ENCODE measurements around the gene OR1S2. TPM values are rescaled to one million over a fixed set of nuclear protein-coding genes. Genes with fewer than 3 reads are reported as not detected.

OR1S2 gene
- polyA plus RNA-seq (2013, experiment 1 of 2): not detected
- not detected for polyA plus RNA-seq (2013, experiment 2 of 2)

GRCh38 chr11:58204042-58204441, at the start of gene OR1S2:
Gene OR1S2 (minus strand): TSS chr11:58204142. CDS start chr11:58204142, 0 bp downstream.
- H3K27ac ChIP-seq (ENCODE audit: low read length, poor library complexity, severe bottlenecking): no peak within 1 kb of the TSS
- no peak for DNase-seq
- no peaks in the 10 kb centered on the region for H3K4me1 ChIP-seq (ENCODE audit: control insufficient read depth, insufficient read depth, low read depth, low read length)
- no peaks in the 10 kb centered on the region for H3K79me1 ChIP-seq (replicated peaks; ENCODE audit: low read length, poor library complexity, severe bottlenecking)
- H4K8ac ChIP-seq (ENCODE audit: low read length): no peak within 1 kb of the TSS
- no peak within 1 kb of the TSS for H2BK120ac ChIP-seq (ENCODE audit: low read depth, low read length)
- H3K18ac ChIP-seq (ENCODE audit: low read depth in 1 of 2, low read length in 2 of 2): no peak within 1 kb of the TSS
- H3K27me3 ChIP-seq (ENCODE audit: control insufficient read depth in 1 of 2, insufficient read depth in 1 of 2, low read length in 2 of 2): no peaks in the 10 kb centered on the region
- no peak within 1 kb of the TSS for H3K4me2 ChIP-seq (ENCODE audit: low read length, poor library complexity, severe bottlenecking)
- no peak within 1 kb of the TSS for H2BK15ac ChIP-seq (ENCODE audit: low read depth, poor library complexity, severe bottlenecking)
- H3K14ac ChIP-seq (ENCODE audit: low read length in 2 of 2): no peak within 1 kb of the TSS
- H3K4ac ChIP-seq (ENCODE audit: low read depth in 1 of 2, low read length in 2 of 2): no peak within 1 kb of the TSS
- H3K9me3 ChIP-seq (ENCODE audit: control insufficient read depth, low read length): peaks cover 15% of the 10 kb centered on the region
- H2BK12ac ChIP-seq (ENCODE audit: low read length in 2 of 2): no peak within 1 kb of the TSS
- no peak within 1 kb of the TSS for H2AFZ ChIP-seq (ENCODE audit: low read depth, low read length)
- H4K91ac ChIP-seq (ENCODE audit: low read length): no peak within 1 kb of the TSS
- H3K4me3 ChIP-seq (ENCODE audit: insufficient read depth in 1 of 2, low read depth in 1 of 2, low read length in 2 of 2): no peak within 1 kb of the TSS
- no peaks in the 10 kb centered on the region for H3K36me3 ChIP-seq (ENCODE audit: control insufficient read depth in 1 of 2, insufficient read depth in 2 of 2, low read depth in 1 of 2, low read length in 2 of 2)
- no peak within 1 kb of the TSS for H3K9ac ChIP-seq (ENCODE audit: low read length)
- H2AK5ac ChIP-seq (ENCODE audit: low read length, severe bottlenecking): no peak within 1 kb of the TSS
- no peak within 1 kb of the TSS for H2BK5ac ChIP-seq (ENCODE audit: low read depth, low read length, poor library complexity, severe bottlenecking)
- H3K23ac ChIP-seq (ENCODE audit: low read length in 2 of 2): no peak within 1 kb of the TSS

DNA sequence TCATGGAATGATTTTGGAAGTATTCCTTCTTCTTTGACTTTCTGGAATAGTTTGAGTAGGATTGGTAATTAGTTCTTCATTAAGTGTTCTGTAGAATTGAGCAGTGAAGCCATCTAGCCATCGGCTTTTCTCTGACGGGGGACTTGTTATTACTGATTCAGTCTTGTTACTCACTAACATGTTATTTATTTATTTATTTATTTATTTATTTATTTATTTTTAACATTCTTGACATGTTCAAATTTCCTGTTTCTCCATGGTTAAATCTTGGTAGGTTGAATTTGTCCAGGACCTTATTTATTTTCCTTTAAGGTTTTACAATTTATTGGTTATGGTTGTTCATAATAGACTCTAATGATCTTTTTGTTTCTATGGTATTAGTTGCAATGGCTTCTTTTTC, 40.0 kb upstream of the OR1S2 start:
- no peak for DNase-seq
- H3K9me3 ChIP-seq (ENCODE audit: control insufficient read depth, low read length): peaks cover 37% of the 10 kb centered on the region
- WGBS: no CpG with 5 or more reads among the region's 2 CpGs
- no peak overlapping the region for H2AK5ac ChIP-seq (ENCODE audit: low read length, severe bottlenecking)
- H3K4me3 ChIP-seq (ENCODE audit: insufficient read depth in 1 of 2, low read depth in 1 of 2, low read length in 2 of 2): no peak overlapping the region
- H3K9ac ChIP-seq (ENCODE audit: low read length): no peak overlapping the region
- no peak overlapping the region for H2BK15ac ChIP-seq (ENCODE audit: low read depth, poor library complexity, severe bottlenecking)
- H3K4me1 ChIP-seq (ENCODE audit: control insufficient read depth, insufficient read depth, low read depth, low read length): no peaks in the 10 kb centered on the region
- no peak overlapping the region for H2BK5ac ChIP-seq (ENCODE audit: low read depth, low read length, poor library complexity, severe bottlenecking)
- H3K18ac ChIP-seq (ENCODE audit: low read depth in 1 of 2, low read length in 2 of 2): no peak overlapping the region
- no peak overlapping the region for H3K14ac ChIP-seq (ENCODE audit: low read length in 2 of 2)
- H3K79me1 ChIP-seq (replicated peaks; ENCODE audit: low read length, poor library complexity, severe bottlenecking): no peaks in the 10 kb centered on the region
- H3K27ac ChIP-seq (ENCODE audit: low read length, poor library complexity, severe bottlenecking): no peak overlapping the region
- H2BK12ac ChIP-seq (ENCODE audit: low read length in 2 of 2): no peak overlapping the region
- no peak overlapping the region for H4K91ac ChIP-seq (ENCODE audit: low read length)
- no peak overlapping the region for H2BK120ac ChIP-seq (ENCODE audit: low read depth, low read length)
- no peaks in the 10 kb centered on the region for H3K36me3 ChIP-seq (ENCODE audit: control insufficient read depth in 1 of 2, insufficient read depth in 2 of 2, low read depth in 1 of 2, low read length in 2 of 2)
- no peak overlapping the region for H3K4me2 ChIP-seq (ENCODE audit: low read length, poor library complexity, severe bottlenecking)
- H4K8ac ChIP-seq (ENCODE audit: low read length): no peak overlapping the region
- H3K27me3 ChIP-seq (ENCODE audit: control insufficient read depth in 1 of 2, insufficient read depth in 1 of 2, low read length in 2 of 2): no peaks in the 10 kb centered on the region
- H2AFZ ChIP-seq (ENCODE audit: low read depth, low read length): no peak overlapping the region
- H3K4ac ChIP-seq (ENCODE audit: low read depth in 1 of 2, low read length in 2 of 2): no peak overlapping the region
- H3K23ac ChIP-seq (ENCODE audit: low read length in 2 of 2): no peak overlapping the region

GRCh38 chr11:58227956-58228615, 24.1 kb upstream of the OR1S2 start:
- peak overlapping the region in 1 of 2 experiments; percentile 14 for H3K4me3 ChIP-seq (ENCODE audit: insufficient read depth in 1 of 2, low read depth in 1 of 2, low read length in 2 of 2)
- no peak overlapping the region for H2AK5ac ChIP-seq (ENCODE audit: low read length, severe bottlenecking)
- H3K4me1 ChIP-seq (ENCODE audit: control insufficient read depth, insufficient read depth, low read depth, low read length): no peaks in the 10 kb centered on the region
- H3K27me3 ChIP-seq (ENCODE audit: control insufficient read depth in 1 of 2, insufficient read depth in 1 of 2, low read length in 2 of 2): no peaks in the 10 kb centered on the region
- no peak overlapping the region for H4K91ac ChIP-seq (ENCODE audit: low read length)
- 88% methylated on average over 32 of the region's 32 CpGs for WGBS
- DNase-seq: no peak
- H2BK12ac ChIP-seq (ENCODE audit: low read length in 2 of 2): no peak overlapping the region
- no peaks in the 10 kb centered on the region for H3K9me3 ChIP-seq (ENCODE audit: control insufficient read depth, low read length)
- no peak overlapping the region for H4K8ac ChIP-seq (ENCODE audit: low read length)
- H2BK15ac ChIP-seq (ENCODE audit: low read depth, poor library complexity, severe bottlenecking): no peak overlapping the region
- no peak overlapping the region for H2BK5ac ChIP-seq (ENCODE audit: low read depth, low read length, poor library complexity, severe bottlenecking)
- no peak overlapping the region for H3K27ac ChIP-seq (ENCODE audit: low read length, poor library complexity, severe bottlenecking)
- H3K79me1 ChIP-seq (replicated peaks; ENCODE audit: low read length, poor library complexity, severe bottlenecking): no peaks in the 10 kb centered on the region
- H2BK120ac ChIP-seq (ENCODE audit: low read depth, low read length): no peak overlapping the region
- no peak overlapping the region for H3K9ac ChIP-seq (ENCODE audit: low read length)
- no peak overlapping the region for H3K18ac ChIP-seq (ENCODE audit: low read depth in 1 of 2, low read length in 2 of 2)
- H3K4ac ChIP-seq (ENCODE audit: low read depth in 1 of 2, low read length in 2 of 2): no peak overlapping the region
- no peak overlapping the region for H2AFZ ChIP-seq (ENCODE audit: low read depth, low read length)
- H3K4me2 ChIP-seq (ENCODE audit: low read length, poor library complexity, severe bottlenecking): no peak overlapping the region
- H3K36me3 ChIP-seq (ENCODE audit: control insufficient read depth in 1 of 2, insufficient read depth in 2 of 2, low read depth in 1 of 2, low read length in 2 of 2): no peaks in the 10 kb centered on the region
- no peak overlapping the region for H3K14ac ChIP-seq (ENCODE audit: low read length in 2 of 2)
- no peak overlapping the region for H3K23ac ChIP-seq (ENCODE audit: low read length in 2 of 2)

DNA sequence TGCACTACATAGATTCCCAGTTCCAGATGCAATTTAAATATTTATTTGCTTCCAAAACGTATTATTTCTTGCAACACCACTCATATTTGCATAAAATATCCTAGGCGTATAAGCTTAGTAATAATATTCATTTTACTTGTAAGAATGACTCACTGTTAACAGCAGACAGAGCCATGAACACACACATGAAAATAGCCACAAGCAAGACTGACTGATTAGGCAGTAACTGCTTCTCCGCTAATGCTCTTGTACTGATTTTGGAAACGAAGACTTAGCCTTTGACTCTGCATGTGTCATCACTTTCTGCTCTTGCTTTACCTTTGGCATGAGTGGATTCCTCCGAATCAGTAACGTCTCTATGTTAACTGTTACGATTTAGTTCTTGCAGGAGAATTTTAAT, 18.8 kb upstream of the OR1S2 start:
- Histone ChIP-seq H2BK120ac (ENCODE audit: low read depth, low read length) (no peak overlapping the region), H3K27ac (ENCODE audit: low read length, poor library complexity, severe bottlenecking) (no peak overlapping the region), H3K4me3 (ENCODE audit: insufficient read depth in 1 of 2, low read depth in 1 of 2, low read length in 2 of 2) (no peak overlapping the region), H3K14ac (ENCODE audit: low read length in 2 of 2) (no peak overlapping the region), H3K27me3 (ENCODE audit: control insufficient read depth in 1 of 2, insufficient read depth in 1 of 2, low read length in 2 of 2) (no peaks in the 10 kb centered on the region), H3K9ac (ENCODE audit: low read length) (no peak overlapping the region), H4K8ac (ENCODE audit: low read length) (no peak overlapping the region), H3K4me2 (ENCODE audit: low read length, poor library complexity, severe bottlenecking) (no peak overlapping the region), H3K4me1 (ENCODE audit: control insufficient read depth, insufficient read depth, low read depth, low read length) (no peaks in the 10 kb centered on the region), H3K9me3 (ENCODE audit: control insufficient read depth, low read length) (no peaks in the 10 kb centered on the region), H2BK15ac (ENCODE audit: low read depth, poor library complexity, severe bottlenecking) (no peak overlapping the region), H3K23ac (ENCODE audit: low read length in 2 of 2) (no peak overlapping the region), H2BK5ac (ENCODE audit: low read depth, low read length, poor library complexity, severe bottlenecking) (no peak overlapping the region), H3K79me1 (replicated peaks; ENCODE audit: low read length, poor library complexity, severe bottlenecking) (no peaks in the 10 kb centered on the region), H2AFZ (ENCODE audit: low read depth, low read length) (no peak overlapping the region), H2BK12ac (ENCODE audit: low read length in 2 of 2) (no peak overlapping the region), H3K18ac (ENCODE audit: low read depth in 1 of 2, low read length in 2 of 2) (no peak overlapping the region), H2AK5ac (ENCODE audit: low read length, severe bottlenecking) (no peak overlapping the region), H3K4ac (ENCODE audit: low read depth in 1 of 2, low read length in 2 of 2) (no peak overlapping the region), H3K36me3 (ENCODE audit: control insufficient read depth in 1 of 2, insufficient read depth in 2 of 2, low read depth in 1 of 2, low read length in 2 of 2) (no peaks in the 10 kb centered on the region), H4K91ac (ENCODE audit: low read length) (no peak overlapping the region)
- WGBS: 76% methylated on average over 3 of the region's 7 CpGs
- DNase-seq: no peak
